ENCODE measurements around the gene ELFN1.

Gene ELFN1

DNA sequence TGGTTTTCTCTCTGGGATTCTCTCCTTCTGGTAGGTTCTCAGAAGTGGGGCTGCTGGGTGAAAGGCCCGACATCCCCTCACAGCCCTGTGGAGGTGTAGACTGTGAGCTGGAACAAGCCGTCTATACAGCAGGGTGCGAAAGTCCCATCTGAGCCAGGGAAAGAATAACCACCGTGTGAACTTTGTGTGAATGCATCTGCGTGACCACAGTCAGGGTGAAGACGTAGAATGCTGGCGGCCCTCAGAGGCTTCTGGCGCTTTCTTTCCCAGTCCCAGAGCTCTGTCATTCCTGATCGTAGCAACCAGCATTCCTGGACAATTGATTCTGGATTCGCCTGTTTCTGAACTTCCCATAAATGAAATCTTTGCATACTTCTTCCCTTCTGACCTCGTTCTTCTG lies 30.0 kb downstream of the ELFN1 start:
- Histone ChIP-seq H3K36me3 (ENCODE audit: insufficient read depth, low read length) (peaks cover 8% of the 10 kb centered on the region; the same call in 1 of the 2 replicates), H4K20me1 (ENCODE audit: insufficient read depth, low read length) (0 out of 2 replicates have a peak, but pooled peaks cover 8% of the 10 kb centered on the region), H3K79me2 (ENCODE audit: insufficient read depth, low read length) (0 out of 2 replicates have a peak, but pooled peaks cover 3% of the 10 kb centered on the region), H3K27me3 (ENCODE audit: insufficient read depth, low read length, poor library complexity) (no peaks in the 10 kb centered on the region), H3K9me3 (ENCODE audit: insufficient read depth, low read length, severe bottlenecking) (peaks cover 9% of the 10 kb centered on the region), H3K27ac (ENCODE audit: low read length) (no peak overlapping the region), H3K4me1 (ENCODE audit: insufficient read depth, low read length) (no peaks in the 10 kb centered on the region), H3K4me3 (ENCODE audit: low read depth in 1 of 2, low read length in 2 of 2) (no peak overlapping the region), H2AFZ (ENCODE audit: low read depth, low read length) (no peak overlapping the region), H3K4me2 (ENCODE audit: insufficient read depth, low read length) (no peak overlapping the region), H3K9ac (ENCODE audit: low read depth, low read length) (no peak overlapping the region)
- TF ChIP-seq, protein P1, sequence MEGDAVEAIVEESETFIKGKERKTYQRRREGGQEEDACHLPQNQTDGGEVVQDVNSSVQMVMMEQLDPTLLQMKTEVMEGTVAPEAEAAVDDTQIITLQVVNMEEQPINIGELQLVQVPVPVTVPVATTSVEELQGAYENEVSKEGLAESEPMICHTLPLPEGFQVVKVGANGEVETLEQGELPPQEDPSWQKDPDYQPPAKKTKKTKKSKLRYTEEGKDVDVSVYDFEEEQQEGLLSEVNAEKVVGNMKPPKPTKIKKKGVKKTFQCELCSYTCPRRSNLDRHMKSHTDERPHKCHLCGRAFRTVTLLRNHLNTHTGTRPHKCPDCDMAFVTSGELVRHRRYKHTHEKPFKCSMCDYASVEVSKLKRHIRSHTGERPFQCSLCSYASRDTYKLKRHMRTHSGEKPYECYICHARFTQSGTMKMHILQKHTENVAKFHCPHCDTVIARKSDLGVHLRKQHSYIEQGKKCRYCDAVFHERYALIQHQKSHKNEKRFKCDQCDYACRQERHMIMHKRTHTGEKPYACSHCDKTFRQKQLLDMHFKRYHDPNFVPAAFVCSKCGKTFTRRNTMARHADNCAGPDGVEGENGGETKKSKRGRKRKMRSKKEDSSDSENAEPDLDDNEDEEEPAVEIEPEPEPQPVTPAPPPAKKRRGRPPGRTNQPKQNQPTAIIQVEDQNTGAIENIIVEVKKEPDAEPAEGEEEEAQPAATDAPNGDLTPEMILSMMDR (IDR thresholded peaks at IDR 0.05; ENCODE audit: borderline replicate concordance, extremely low read depth, low read length, poor library complexity, severe bottlenecking), result no peak
- no peak for TF ChIP-seq EZH2 (IDR thresholded peaks at IDR 0.05; ENCODE audit: borderline replicate concordance, low read depth, low read length, severe bottlenecking)
- no peak for DNase-seq
- ATAC-seq (ENCODE audit: insufficient read depth, low read depth), result no peak

DNA sequence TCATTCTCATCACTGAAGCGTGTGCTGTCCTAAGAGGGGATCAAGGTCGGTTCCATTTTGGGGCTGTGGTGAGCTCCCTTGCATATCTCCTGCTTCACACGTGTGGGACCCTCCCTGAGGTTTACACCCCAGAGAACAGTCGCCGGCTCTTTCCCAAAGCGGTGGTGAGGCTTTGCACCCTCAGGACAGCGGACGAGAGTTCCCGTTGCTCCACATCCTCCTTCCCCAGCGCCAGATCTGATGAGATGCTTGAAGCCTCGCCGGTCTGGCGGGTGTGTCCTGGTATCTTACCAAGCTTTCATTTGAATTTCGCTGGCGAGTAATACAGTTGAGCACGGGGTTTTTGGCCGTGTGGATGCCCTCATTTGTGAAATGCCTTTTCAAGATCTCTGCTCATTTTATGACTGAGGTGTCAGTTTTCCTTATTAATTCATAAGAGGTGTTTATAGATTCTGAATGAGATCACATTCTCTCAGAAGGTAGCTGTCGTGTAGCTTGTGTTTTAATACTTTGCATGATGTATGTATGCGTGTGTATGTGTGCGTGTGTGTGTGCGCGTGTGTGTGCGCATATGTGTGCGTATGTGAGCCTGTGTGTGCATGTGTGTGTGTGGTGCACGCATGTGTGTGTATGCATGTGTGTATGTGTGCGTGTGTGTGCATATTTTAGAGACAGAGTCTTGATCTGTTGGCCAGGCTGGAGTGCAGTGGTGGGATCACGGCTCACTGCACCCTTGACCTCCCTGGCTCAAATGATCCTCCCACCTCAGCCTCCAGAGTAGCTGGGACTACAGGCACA lies 30.7 kb downstream of the ELFN1 start:
- H3K4me1 ChIP-seq (ENCODE audit: insufficient read depth, low read length), result no peaks in the 10 kb centered on the region
- H3K9me3 ChIP-seq (ENCODE audit: insufficient read depth, low read length, severe bottlenecking), result peaks cover 9% of the 10 kb centered on the region
- no peak overlapping the region for H3K4me2 ChIP-seq (ENCODE audit: insufficient read depth, low read length)
- H2AFZ ChIP-seq (ENCODE audit: low read depth, low read length), result no peak overlapping the region
- ATAC-seq (ENCODE audit: insufficient read depth, low read depth) (no peak), DNase-seq (no peak)
- TF ChIP-seq EZH2 (IDR thresholded peaks at IDR 0.05; ENCODE audit: borderline replicate concordance, low read depth, low read length, severe bottlenecking), result no peak
- TF ChIP-seq, protein P1 (IDR thresholded peaks at IDR 0.05; ENCODE audit: borderline replicate concordance, extremely low read depth, low read length, poor library complexity, severe bottlenecking), result no peak
- no peaks in the 10 kb centered on the region for H3K27me3 ChIP-seq (ENCODE audit: insufficient read depth, low read length, poor library complexity)
- H3K27ac ChIP-seq (ENCODE audit: low read length), result no peak overlapping the region
- H4K20me1 ChIP-seq (ENCODE audit: insufficient read depth, low read length), result peaks cover 8% of the 10 kb centered on the region; the same call in 1 of the 2 replicates
- no peak overlapping the region for H3K4me3 ChIP-seq (ENCODE audit: low read depth in 1 of 2, low read length in 2 of 2)
- H3K79me2 ChIP-seq (ENCODE audit: insufficient read depth, low read length), result 0 out of 2 replicates have a peak, but pooled peaks cover 3% of the 10 kb centered on the region
- H3K9ac ChIP-seq (ENCODE audit: low read depth, low read length), result no peak overlapping the region
- peaks cover 8% of the 10 kb centered on the region; the same call in 1 of the 2 replicates for H3K36me3 ChIP-seq (ENCODE audit: insufficient read depth, low read length)

DNA sequence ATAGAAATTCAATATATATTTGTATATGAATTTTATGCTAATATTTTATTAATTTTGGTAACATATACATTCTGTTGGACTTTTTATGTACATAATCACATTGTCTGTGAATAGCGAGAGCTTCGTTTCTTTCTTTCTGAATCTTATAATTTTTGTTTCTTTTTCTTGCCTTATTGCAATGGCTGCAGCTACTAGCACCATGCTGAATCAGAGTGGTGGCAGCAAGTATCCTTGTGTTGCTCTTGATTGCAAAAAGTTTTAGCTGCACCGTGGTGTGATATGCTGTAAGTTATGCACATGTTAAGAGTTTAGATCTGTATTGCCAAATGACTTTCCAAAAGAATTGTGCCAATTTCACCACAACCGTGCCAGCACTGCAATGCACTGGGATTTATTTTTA lies 32.6 kb downstream of the ELFN1 start:
- peaks cover 8% of the 10 kb centered on the region for H4K20me1 ChIP-seq (ENCODE audit: insufficient read depth, low read length)
- H3K9ac ChIP-seq (ENCODE audit: low read depth, low read length), result no peak overlapping the region
- peaks cover 9% of the 10 kb centered on the region for H3K9me3 ChIP-seq (ENCODE audit: insufficient read depth, low read length, severe bottlenecking)
- H3K4me1 ChIP-seq (ENCODE audit: insufficient read depth, low read length), result no peaks in the 10 kb centered on the region
- peaks cover 15% of the 10 kb centered on the region; the same call in 1 of the 2 replicates for H3K36me3 ChIP-seq (ENCODE audit: insufficient read depth, low read length)
- ATAC-seq (ENCODE audit: insufficient read depth, low read depth), result no peak
- DNase-seq, result no peak
- no peak overlapping the region for H3K27ac ChIP-seq (ENCODE audit: low read length)
- 0 out of 2 replicates have a peak, but pooled peaks cover 3% of the 10 kb centered on the region for H3K79me2 ChIP-seq (ENCODE audit: insufficient read depth, low read length)
- H2AFZ ChIP-seq (ENCODE audit: low read depth, low read length), result no peak overlapping the region
- no peaks in the 10 kb centered on the region for H3K27me3 ChIP-seq (ENCODE audit: insufficient read depth, low read length, poor library complexity)
- H3K4me2 ChIP-seq (ENCODE audit: insufficient read depth, low read length), result no peak overlapping the region
- no peak overlapping the region for H3K4me3 ChIP-seq (ENCODE audit: low read depth in 1 of 2, low read length in 2 of 2)
- TF ChIP-seq, protein P1 (IDR thresholded peaks at IDR 0.05; ENCODE audit: borderline replicate concordance, extremely low read depth, low read length, poor library complexity, severe bottlenecking), result no peak
- TF ChIP-seq EZH2 (IDR thresholded peaks at IDR 0.05; ENCODE audit: borderline replicate concordance, low read depth, low read length, severe bottlenecking), result no peak

Measured in DND-41 (cell line).